ENCODE measurements around the gene MEIS3.

The MEIS3 gene

DNA sequence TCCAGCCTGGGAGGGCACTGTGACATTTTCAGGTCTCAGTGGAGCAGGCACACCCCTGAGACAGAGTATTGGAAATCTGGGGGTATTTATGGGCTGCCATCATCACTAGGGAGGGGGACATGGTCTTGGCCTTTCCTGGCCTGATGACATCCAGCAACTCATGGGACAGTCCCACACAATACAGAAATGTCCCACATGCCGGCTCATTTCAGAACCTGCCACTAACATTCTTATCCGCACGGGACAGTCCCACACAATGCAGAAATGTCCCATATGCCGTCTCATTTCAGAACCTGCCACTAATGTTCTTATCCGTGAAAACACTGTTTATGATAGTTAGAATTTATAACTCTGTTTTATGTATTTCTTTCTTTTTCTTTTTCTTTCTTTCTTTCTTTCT lies 42.5 kb upstream of the MEIS3 start:
- no CpG with 5 or more reads among the region's 5 CpGs for WGBS, 2 donors (ENCODE audit: extremely low coverage in 2 of 2, insufficient read length in 2 of 2, insufficient replicate concordance in 1 of 2)
- no peak overlapping the region for H3K27ac ChIP-seq (replicated peaks; ENCODE audit: low read length)
- H2BK12ac ChIP-seq (ENCODE audit: low read length), result no peak overlapping the region
- no peak overlapping the region for H2AK5ac ChIP-seq (ENCODE audit: low read depth, low read length)
- H3K18ac ChIP-seq (ENCODE audit: low read length), result no peak overlapping the region
- peaks cover 0 to 2% of the 10 kb centered on the region in 2 donors for H3K9me3 ChIP-seq (replicated peaks in 1 of 2; ENCODE audit: control insufficient read depth in 2 of 2, insufficient read depth in 1 of 2, low read depth in 1 of 2, low read length in 2 of 2)
- H3K4me3 ChIP-seq (ENCODE audit: low read length in 2 of 2), result no peak overlapping the region
- H3K23ac ChIP-seq (ENCODE audit: low read depth, low read length, poor library complexity), result no peak overlapping the region
- no peak overlapping the region for H3K9ac ChIP-seq (ENCODE audit: low read depth, low read length, poor library complexity)
- no peak overlapping the region for H2AFZ ChIP-seq (ENCODE audit: low read length)
- no peak overlapping the region for H2BK120ac ChIP-seq (ENCODE audit: low read depth, low read length)
- H3K4me2 ChIP-seq (ENCODE audit: insufficient read depth, low read length, poor library complexity, severe bottlenecking), result no peak overlapping the region
- peaks cover 4% of the 10 kb centered on the region for H3K79me1 ChIP-seq (ENCODE audit: low read depth, low read length)
- no peaks in the 10 kb centered on the region for H3K36me3 ChIP-seq (replicated peaks in 1 of 2; ENCODE audit: control insufficient read depth in 2 of 2, insufficient read depth in 2 of 2, low read length in 2 of 2)
- H3K14ac ChIP-seq (ENCODE audit: low read length), result no peak overlapping the region
- H4K91ac ChIP-seq (ENCODE audit: low read depth, low read length, poor library complexity), result no peak overlapping the region
- DNase-seq (ENCODE audit: low spot score), result no peak
- no peaks in the 10 kb centered on the region for H3K4me1 ChIP-seq (ENCODE audit: control insufficient read depth in 2 of 2, insufficient read depth in 1 of 2, low read depth in 1 of 2, low read length in 2 of 2)
- H4K8ac ChIP-seq (ENCODE audit: low read depth, low read length), result no peak overlapping the region
- peaks cover 0 to 25% (median 24%) of the 10 kb centered on the region in 3 experiments for H3K27me3 ChIP-seq (ENCODE audit: control insufficient read depth in 3 of 3, insufficient read depth in 3 of 3, low read depth in 1 of 3, low read length in 3 of 3)
- H2BK5ac ChIP-seq (ENCODE audit: low read length), result no peak overlapping the region
- no peak overlapping the region for H3K4ac ChIP-seq (ENCODE audit: low read length)
- no peak overlapping the region for H2BK15ac ChIP-seq (ENCODE audit: low read length)

DNA sequence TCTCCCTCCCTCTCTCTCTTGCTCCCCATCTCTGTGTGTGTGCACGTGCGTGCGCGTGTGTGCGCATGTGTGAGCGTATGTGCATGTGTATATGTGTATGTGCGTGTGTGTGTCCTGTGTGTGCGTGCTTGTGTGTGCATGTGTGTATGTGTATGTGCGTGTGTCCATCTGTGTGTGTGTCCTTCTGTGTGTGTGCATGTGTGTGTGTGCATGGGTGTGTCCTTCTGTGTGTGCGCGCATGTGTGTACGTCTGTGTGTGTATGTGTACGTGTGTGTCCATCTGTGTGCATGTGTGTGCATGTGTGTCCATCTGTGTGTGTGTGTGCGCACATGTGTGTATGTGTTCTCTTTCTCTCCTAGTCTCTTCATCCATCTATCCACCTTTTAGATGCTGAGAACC lies 40.1 kb upstream of the MEIS3 start:
- H3K4ac ChIP-seq (ENCODE audit: low read length), result no peak overlapping the region
- no peak overlapping the region for H3K18ac ChIP-seq (ENCODE audit: low read length)
- no peak overlapping the region for H2BK12ac ChIP-seq (ENCODE audit: low read length)
- H3K4me2 ChIP-seq (ENCODE audit: insufficient read depth, low read length, poor library complexity, severe bottlenecking), result no peak overlapping the region
- no peak overlapping the region for H2BK5ac ChIP-seq (ENCODE audit: low read length)
- H2BK120ac ChIP-seq (ENCODE audit: low read depth, low read length), result no peak overlapping the region
- H4K91ac ChIP-seq (ENCODE audit: low read depth, low read length, poor library complexity), result no peak overlapping the region
- H3K36me3 ChIP-seq (replicated peaks in 1 of 2; ENCODE audit: control insufficient read depth in 2 of 2, insufficient read depth in 2 of 2, low read length in 2 of 2), result no peaks in the 10 kb centered on the region
- no peak overlapping the region for H4K8ac ChIP-seq (ENCODE audit: low read depth, low read length)
- H2BK15ac ChIP-seq (ENCODE audit: low read length), result no peak overlapping the region
- H3K27ac ChIP-seq (replicated peaks; ENCODE audit: low read length), result no peak overlapping the region
- no peak for DNase-seq (ENCODE audit: low spot score)
- peaks cover 4% of the 10 kb centered on the region for H3K79me1 ChIP-seq (ENCODE audit: low read depth, low read length)
- no CpG with 5 or more reads among the region's 14 CpGs for WGBS, 2 donors (ENCODE audit: extremely low coverage in 2 of 2, insufficient read length in 2 of 2, insufficient replicate concordance in 1 of 2)
- H3K4me3 ChIP-seq (ENCODE audit: low read length in 2 of 2), result peak overlapping the region in 1 of 2 donors; percentile 24
- peak overlapping the region; percentile 62 for H3K23ac ChIP-seq (ENCODE audit: low read depth, low read length, poor library complexity)
- H2AK5ac ChIP-seq (ENCODE audit: low read depth, low read length), result no peak overlapping the region
- H2AFZ ChIP-seq (ENCODE audit: low read length), result no peak overlapping the region
- peak overlapping the region; percentile 52 for H3K9ac ChIP-seq (ENCODE audit: low read depth, low read length, poor library complexity)
- H3K14ac ChIP-seq (ENCODE audit: low read length), result no peak overlapping the region
- H3K27me3 ChIP-seq (ENCODE audit: control insufficient read depth in 3 of 3, insufficient read depth in 3 of 3, low read depth in 1 of 3, low read length in 3 of 3), result peaks cover 0 to 30% (median 25%) of the 10 kb centered on the region in 3 experiments
- H3K9me3 ChIP-seq (replicated peaks in 1 of 2; ENCODE audit: control insufficient read depth in 2 of 2, insufficient read depth in 1 of 2, low read depth in 1 of 2, low read length in 2 of 2), result peaks cover 6 to 10% of the 10 kb centered on the region in 2 donors
- H3K4me1 ChIP-seq (ENCODE audit: control insufficient read depth in 2 of 2, insufficient read depth in 1 of 2, low read depth in 1 of 2, low read length in 2 of 2), result no peaks in the 10 kb centered on the region

DNA sequence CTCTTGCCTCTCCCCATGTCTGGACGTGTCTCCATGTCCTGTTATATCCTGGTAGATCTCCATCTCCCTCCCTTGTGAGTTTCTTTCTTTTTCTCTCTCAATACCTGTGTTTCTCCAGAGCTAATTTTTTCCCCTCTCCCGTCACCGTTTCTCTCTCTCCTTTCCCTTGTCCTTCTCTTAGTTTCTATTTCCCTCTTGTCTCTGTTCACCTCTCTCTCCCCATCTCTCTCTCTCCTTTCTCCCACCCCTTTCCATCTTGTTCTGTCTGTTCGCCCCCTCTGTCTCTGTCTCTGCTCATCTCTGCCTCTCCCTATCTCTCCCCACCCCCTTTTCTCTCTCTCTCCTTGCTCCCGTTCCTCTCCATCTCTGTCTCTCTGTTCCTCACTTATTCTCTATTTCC lies 39.3 kb upstream of the MEIS3 start:
- Histone ChIP-seq H3K14ac (ENCODE audit: low read length) (no peak overlapping the region), H3K9ac (ENCODE audit: low read depth, low read length, poor library complexity) (no peak overlapping the region), H3K4me1 (ENCODE audit: control insufficient read depth in 2 of 2, insufficient read depth in 1 of 2, low read depth in 1 of 2, low read length in 2 of 2) (no peaks in the 10 kb centered on the region), H2AFZ (ENCODE audit: low read length) (no peak overlapping the region), H3K23ac (ENCODE audit: low read depth, low read length, poor library complexity) (no peak overlapping the region), H2BK15ac (ENCODE audit: low read length) (no peak overlapping the region), H2BK120ac (ENCODE audit: low read depth, low read length) (no peak overlapping the region), H3K79me1 (ENCODE audit: low read depth, low read length) (peaks cover 4% of the 10 kb centered on the region), H3K27me3 (ENCODE audit: control insufficient read depth in 3 of 3, insufficient read depth in 3 of 3, low read depth in 1 of 3, low read length in 3 of 3) (peaks cover 0 to 30% (median 25%) of the 10 kb centered on the region in 3 experiments), H4K8ac (ENCODE audit: low read depth, low read length) (no peak overlapping the region), H2AK5ac (ENCODE audit: low read depth, low read length) (no peak overlapping the region), H3K4ac (ENCODE audit: low read length) (no peak overlapping the region), H3K36me3 (replicated peaks in 1 of 2; ENCODE audit: control insufficient read depth in 2 of 2, insufficient read depth in 2 of 2, low read length in 2 of 2) (no peaks in the 10 kb centered on the region), H3K4me3 (ENCODE audit: low read length in 2 of 2) (no peak overlapping the region), H3K4me2 (ENCODE audit: insufficient read depth, low read length, poor library complexity, severe bottlenecking) (no peak overlapping the region), H3K9me3 (replicated peaks in 1 of 2; ENCODE audit: control insufficient read depth in 2 of 2, insufficient read depth in 1 of 2, low read depth in 1 of 2, low read length in 2 of 2) (peaks cover 6 to 10% of the 10 kb centered on the region in 2 donors), H3K18ac (ENCODE audit: low read length) (no peak overlapping the region), H4K91ac (ENCODE audit: low read depth, low read length, poor library complexity) (no peak overlapping the region), H3K27ac (replicated peaks; ENCODE audit: low read length) (no peak overlapping the region), H2BK5ac (ENCODE audit: low read length) (no peak overlapping the region), H2BK12ac (ENCODE audit: low read length) (no peak overlapping the region)
- no CpG with 5 or more reads among the region's 5 CpGs for WGBS, 2 donors (ENCODE audit: extremely low coverage in 2 of 2, insufficient read length in 2 of 2, insufficient replicate concordance in 1 of 2)
- no peak for DNase-seq (ENCODE audit: low spot score)

DNA sequence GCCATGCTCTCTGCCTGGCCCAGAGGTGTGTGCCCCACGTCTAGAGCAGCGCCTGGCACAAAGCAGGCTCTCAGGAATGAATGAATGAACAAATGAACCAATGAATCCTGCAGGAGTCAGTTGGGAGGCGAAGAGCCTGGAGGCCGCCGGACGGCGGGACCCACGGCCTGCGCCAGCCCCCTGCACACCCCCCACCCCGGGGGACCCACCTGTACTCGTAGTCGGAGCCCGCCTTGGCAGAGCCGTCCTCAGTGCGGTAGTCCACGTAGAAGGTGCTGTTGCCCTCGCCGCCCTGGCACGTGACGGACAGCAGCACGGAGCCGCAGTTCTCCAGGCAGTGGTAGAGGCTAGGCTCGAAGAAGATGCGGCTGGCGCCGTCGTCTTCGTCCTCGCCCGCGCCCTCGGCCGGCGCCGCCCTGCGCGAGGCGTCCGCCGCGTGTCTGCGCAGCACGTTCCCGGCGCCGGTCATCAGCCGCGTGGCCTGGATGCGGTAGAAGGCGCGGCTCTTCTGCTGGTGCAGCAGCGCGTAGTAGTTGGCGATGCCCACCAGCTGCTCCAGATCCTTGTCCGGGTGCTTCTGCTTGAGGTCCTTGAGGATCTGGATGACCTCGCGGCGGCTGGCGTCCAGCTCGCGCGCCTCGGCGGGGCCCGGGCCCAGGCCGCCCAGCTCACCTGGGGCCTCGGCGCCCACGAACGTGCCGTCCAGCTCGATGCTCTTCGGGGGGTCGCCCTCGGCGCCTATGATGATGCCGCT lies 37.6 kb upstream of the MEIS3 start:
- peaks cover 0 to 30% (median 25%) of the 10 kb centered on the region in 3 experiments for H3K27me3 ChIP-seq (ENCODE audit: control insufficient read depth in 3 of 3, insufficient read depth in 3 of 3, low read depth in 1 of 3, low read length in 3 of 3)
- H2BK15ac ChIP-seq (ENCODE audit: low read length), result no peak overlapping the region
- peak overlapping the region; percentile 71 for H3K14ac ChIP-seq (ENCODE audit: low read length)
- H2BK12ac ChIP-seq (ENCODE audit: low read length), result peak overlapping the region; percentile 16
- H2AK5ac ChIP-seq (ENCODE audit: low read depth, low read length), result no peak overlapping the region
- no peak overlapping the region for H3K4me2 ChIP-seq (ENCODE audit: insufficient read depth, low read length, poor library complexity, severe bottlenecking)
- no peak overlapping the region for H3K23ac ChIP-seq (ENCODE audit: low read depth, low read length, poor library complexity)
- H2BK5ac ChIP-seq (ENCODE audit: low read length), result no peak overlapping the region
- H4K8ac ChIP-seq (ENCODE audit: low read depth, low read length), result no peak overlapping the region
- no peak overlapping the region for H3K4ac ChIP-seq (ENCODE audit: low read length)
- no CpG with 5 or more reads among the region's 77 CpGs for WGBS, 2 donors (ENCODE audit: extremely low coverage in 2 of 2, insufficient read length in 2 of 2, insufficient replicate concordance in 1 of 2)
- H4K91ac ChIP-seq (ENCODE audit: low read depth, low read length, poor library complexity), result peak overlapping the region; percentile 64
- no peaks in the 10 kb centered on the region for H3K4me1 ChIP-seq (ENCODE audit: control insufficient read depth in 2 of 2, insufficient read depth in 1 of 2, low read depth in 1 of 2, low read length in 2 of 2)
- H3K9me3 ChIP-seq (replicated peaks in 1 of 2; ENCODE audit: control insufficient read depth in 2 of 2, insufficient read depth in 1 of 2, low read depth in 1 of 2, low read length in 2 of 2), result peaks cover 6 to 10% of the 10 kb centered on the region in 2 donors
- no peak overlapping the region for H2AFZ ChIP-seq (ENCODE audit: low read length)
- peak overlapping the region; percentile 28 for H3K18ac ChIP-seq (ENCODE audit: low read length)
- no peak overlapping the region for H2BK120ac ChIP-seq (ENCODE audit: low read depth, low read length)
- no peak for DNase-seq (ENCODE audit: low spot score)
- H3K36me3 ChIP-seq (replicated peaks in 1 of 2; ENCODE audit: control insufficient read depth in 2 of 2, insufficient read depth in 2 of 2, low read length in 2 of 2), result no peaks in the 10 kb centered on the region
- H3K4me3 ChIP-seq (ENCODE audit: low read length in 2 of 2), result peak overlapping the region in 1 of 2 donors; percentile 53
- H3K9ac ChIP-seq (ENCODE audit: low read depth, low read length, poor library complexity), result no peak overlapping the region
- H3K79me1 ChIP-seq (ENCODE audit: low read depth, low read length), result peaks cover 4% of the 10 kb centered on the region
- no peak overlapping the region for H3K27ac ChIP-seq (replicated peaks; ENCODE audit: low read length)
